Skeletal muscle satellite cell (primary cell): ENCODE results near the gene TOGARAM2.
"Not testable (repeated sequence)": the region's sequence is repeated elsewhere in the genome, so short reads cannot be mapped to it uniquely, and the experiment has no call there.

ENCODE experiments used
- H3K27me3 ChIP-seq: 2 replicates; pipeline ENCODE4 v1.7.0; 2013; ENCODE audit warnings: low read length; ENCODE audit not compliant: control insufficient read depth, insufficient read depth
- H3K36me3 ChIP-seq: 2 replicates; pipeline ENCODE4 v1.7.0; 2013; ENCODE audit warnings: mild to moderate bottlenecking, control low read depth, low read length; ENCODE audit not compliant: insufficient read depth
- H3K4me1 ChIP-seq: 2 replicates; pipeline ENCODE4 v1.7.0; 2013; ENCODE audit warnings: low read length; ENCODE audit not compliant: control insufficient read depth, insufficient read depth
- H3K4me2 ChIP-seq: 2 replicates; pipeline ENCODE4 v1.7.0; 2013; ENCODE audit warnings: mild to moderate bottlenecking, low read length
- H3K4me3 ChIP-seq: 2 replicates; pipeline ENCODE4 v1.7.0; 2013; ENCODE audit warnings: low read length
- H3K9ac ChIP-seq: 2 replicates; pipeline ENCODE4 v1.7.0; 2013; ENCODE audit warnings: mild to moderate bottlenecking, low read depth, low read length, moderate library complexity
- H3K9me3 ChIP-seq: replicated peaks from 2 replicates; pipeline ENCODE4 v1.7.0; 2013; ENCODE audit warnings: mild to moderate bottlenecking, control low read depth, low read length

Gene TOGARAM2

DNA sequence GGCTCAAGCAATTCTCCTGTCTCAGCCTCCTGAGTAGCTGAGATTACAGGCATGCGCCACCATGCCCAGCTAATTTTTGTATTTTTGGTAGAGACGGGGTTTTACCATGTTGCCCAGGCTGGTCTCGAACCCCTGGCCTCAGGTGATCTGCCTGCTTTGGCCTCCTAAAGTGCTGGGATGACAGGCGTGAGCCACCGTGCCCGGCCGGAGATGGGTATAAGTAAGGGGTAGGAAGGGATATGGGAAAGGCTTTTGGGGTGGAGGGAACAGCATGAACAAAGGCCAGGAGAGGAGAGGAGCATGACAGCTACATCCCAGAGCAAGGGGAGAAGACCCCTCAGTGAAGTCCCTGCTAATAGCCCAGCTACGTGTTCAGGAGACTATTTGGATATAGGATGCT is 3.1 kb upstream of the TOGARAM2 start:
- not testable (repeated sequence) for H3K9me3 ChIP-seq, H3K4me3 ChIP-seq, H3K9ac ChIP-seq, H3K36me3 ChIP-seq, H3K4me1 ChIP-seq, H3K27me3 ChIP-seq, H3K4me2 ChIP-seq

DNA sequence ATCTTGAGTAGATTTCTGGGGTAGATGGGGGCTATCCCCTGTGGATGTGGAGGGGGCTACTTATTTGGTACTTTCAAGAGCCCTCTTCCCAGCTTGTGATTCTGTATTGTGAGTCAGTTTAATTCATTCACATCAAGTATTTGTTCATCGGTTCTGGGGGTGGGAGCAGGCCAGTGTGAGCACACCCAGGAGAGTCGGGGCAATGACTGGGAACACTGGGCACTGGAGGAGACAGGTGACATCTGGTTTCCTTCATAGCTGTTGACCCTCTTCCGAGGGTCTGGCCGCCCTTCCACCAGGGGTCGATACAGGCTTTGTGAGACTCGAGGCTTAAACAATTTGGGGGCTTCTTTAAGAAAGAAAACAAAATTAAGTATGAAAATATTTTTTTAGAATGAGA is 2.5 kb upstream of the TOGARAM2 start:
- Histone ChIP-seq H3K27me3 (peaks cover 5% of the 10 kb centered on the region), H3K4me1 (peaks cover 3% of the 10 kb centered on the region), H3K36me3 (no peaks in the 10 kb centered on the region), H3K9ac (no peak overlapping the region), H3K4me3 (no peak overlapping the region), H3K9me3 (no peaks in the 10 kb centered on the region), H3K4me2 (no peak overlapping the region)

DNA sequence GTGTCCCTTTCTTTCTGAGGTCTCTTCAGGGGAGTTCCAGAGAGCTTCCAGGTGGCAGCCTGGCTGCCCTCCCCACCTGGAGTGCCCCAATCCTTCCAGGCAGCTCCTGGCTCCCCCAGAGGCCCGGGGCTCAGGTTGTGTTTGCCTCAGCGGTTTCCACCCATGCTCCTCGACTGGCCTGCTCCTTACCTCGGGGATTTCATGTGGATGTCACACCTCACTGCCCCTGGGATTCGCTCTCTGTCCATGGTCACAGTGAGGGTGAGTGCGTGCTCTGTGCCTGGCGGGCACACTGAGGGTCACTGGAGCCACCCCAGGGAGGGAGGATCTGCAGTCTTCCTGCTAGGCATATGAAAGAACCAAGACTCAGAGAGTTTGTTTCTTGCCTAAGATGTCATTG is 2.1 kb upstream of the TOGARAM2 start:
- no peak overlapping the region for H3K4me2 ChIP-seq
- H3K27me3 ChIP-seq = peaks cover 5% of the 10 kb centered on the region
- H3K9ac ChIP-seq = no peak overlapping the region
- H3K4me3 ChIP-seq = no peak overlapping the region
- no peaks in the 10 kb centered on the region for H3K36me3 ChIP-seq
- peaks cover 3% of the 10 kb centered on the region for H3K4me1 ChIP-seq
- H3K9me3 ChIP-seq = no peaks in the 10 kb centered on the region

DNA sequence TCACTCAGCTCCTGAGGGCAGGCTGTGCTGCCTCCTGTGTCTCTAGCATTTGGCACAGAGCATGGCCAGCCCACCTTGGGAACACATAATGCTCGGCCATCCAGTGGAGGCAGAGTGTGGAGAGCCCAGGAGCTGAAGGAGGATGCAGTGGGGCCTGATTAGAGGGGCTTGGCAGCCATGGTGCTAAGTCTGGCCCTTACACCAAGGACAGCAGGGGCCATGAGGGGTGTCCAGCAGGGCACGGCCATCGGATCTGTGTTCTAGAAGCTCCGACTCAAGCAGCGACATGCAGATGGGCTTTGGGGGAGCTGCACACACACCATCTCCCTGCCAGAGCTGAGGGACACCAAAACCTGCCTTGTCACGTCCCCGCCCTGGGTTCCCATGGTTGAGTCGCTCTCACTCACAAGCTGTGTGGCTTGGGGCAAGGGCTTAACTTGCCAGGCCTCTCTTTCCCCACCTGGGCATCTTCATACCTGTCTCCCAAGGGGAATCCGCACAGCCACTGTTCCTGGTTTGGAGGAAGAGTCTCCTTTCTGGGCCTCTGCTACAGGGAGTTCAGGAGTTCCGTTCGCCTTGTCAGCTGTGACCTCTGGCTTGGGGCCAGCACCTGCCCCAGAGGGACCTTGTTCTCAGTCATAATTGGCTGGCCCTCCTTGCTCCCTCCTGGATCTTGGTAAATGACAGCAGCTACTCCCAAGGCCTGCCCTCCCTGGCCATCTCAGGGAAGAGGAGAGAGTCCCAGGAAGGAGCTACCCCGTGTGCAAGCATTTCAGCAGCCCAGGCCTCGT is 1.3 kb upstream of the TOGARAM2 start:
- no peak overlapping the region for H3K9ac ChIP-seq
- H3K4me3 ChIP-seq = no peak overlapping the region
- no peak overlapping the region for H3K4me2 ChIP-seq
- no peaks in the 10 kb centered on the region for H3K9me3 ChIP-seq
- no peaks in the 10 kb centered on the region for H3K36me3 ChIP-seq
- peaks cover 5% of the 10 kb centered on the region for H3K27me3 ChIP-seq
- H3K4me1 ChIP-seq = peaks cover 3% of the 10 kb centered on the region

DNA sequence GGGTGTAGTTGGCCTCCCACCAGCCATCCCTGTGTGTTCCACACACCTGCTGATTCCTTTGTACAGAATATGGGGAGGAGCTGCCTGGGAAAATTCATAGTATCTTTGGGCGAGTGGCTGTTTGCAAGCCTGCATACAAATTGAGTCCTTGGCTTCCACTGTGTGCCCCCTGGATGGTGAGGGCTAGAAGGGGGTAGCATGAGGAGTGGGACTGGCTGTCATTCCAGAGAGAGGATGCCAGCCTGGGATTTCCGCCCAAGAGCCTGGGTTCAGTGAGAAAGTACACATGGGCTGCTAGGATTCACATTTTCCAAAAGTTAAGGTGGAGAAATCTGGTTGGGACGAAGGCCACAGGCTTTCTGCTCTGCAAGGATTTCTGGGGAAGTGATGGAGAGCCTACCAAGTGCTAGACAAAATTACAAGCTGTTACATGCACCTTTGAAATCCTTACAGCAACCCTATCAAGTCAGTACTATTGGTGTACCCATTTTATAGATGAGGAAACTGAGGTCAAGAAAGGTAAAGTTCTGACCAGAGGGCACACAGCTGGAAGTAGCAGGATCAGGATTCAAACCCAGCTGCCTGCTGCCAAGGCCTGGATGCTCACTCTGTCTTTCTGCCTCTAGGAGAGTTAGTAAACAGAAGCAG is 606 bp upstream of the TOGARAM2 start:
- no peak overlapping the region for H3K4me3 ChIP-seq
- H3K9me3 ChIP-seq = no peaks in the 10 kb centered on the region
- peaks cover 5% of the 10 kb centered on the region for H3K27me3 ChIP-seq
- H3K9ac ChIP-seq = no peak overlapping the region
- H3K4me2 ChIP-seq = no peak overlapping the region
- no peaks in the 10 kb centered on the region for H3K36me3 ChIP-seq
- peaks cover 3% of the 10 kb centered on the region for H3K4me1 ChIP-seq

DNA sequence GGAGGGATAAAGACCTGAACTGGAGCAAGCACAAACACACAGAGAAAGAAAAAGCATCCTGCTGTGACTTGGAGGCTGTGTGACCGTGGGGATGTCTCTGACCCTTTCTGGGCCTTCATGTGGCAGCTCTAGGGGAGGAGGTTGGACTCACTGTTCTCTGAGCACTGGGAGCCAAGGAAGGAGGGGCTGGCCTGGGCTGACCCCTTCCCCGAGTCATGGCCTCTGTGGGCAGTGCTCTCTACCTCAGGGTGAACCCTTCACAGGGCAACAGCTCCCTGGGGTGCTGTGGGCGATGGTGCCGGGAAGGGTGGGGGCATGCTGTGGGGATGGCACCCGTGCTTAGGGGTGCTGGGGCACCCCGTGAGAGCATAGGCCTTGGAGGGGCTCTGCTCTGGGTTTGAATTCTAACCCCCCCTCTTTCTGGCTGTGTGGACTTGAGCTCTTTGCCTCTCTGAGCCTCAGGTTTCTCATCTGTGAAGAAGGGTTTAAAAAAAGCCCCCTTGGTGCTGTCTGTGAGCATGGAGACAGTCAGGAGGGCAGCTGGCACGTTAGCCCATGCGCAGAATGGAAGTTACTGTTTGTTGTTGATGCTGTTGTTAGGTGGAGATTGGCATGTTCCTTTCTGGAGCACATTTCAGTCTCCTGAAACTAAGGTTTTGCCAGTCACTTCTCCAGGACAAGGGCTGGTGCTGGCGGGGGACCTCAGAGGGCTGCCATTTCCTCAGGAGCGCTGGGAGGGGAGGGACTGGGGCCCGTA is 700 bp downstream of the TOGARAM2 start:
- no peaks in the 10 kb centered on the region for H3K36me3 ChIP-seq
- H3K4me3 ChIP-seq = no peak overlapping the region
- H3K9me3 ChIP-seq = no peaks in the 10 kb centered on the region
- H3K4me1 ChIP-seq = peaks cover under 1% of the 10 kb centered on the region
- no peak overlapping the region for H3K9ac ChIP-seq
- H3K4me2 ChIP-seq = no peak overlapping the region
- peaks cover 5% of the 10 kb centered on the region for H3K27me3 ChIP-seq

DNA sequence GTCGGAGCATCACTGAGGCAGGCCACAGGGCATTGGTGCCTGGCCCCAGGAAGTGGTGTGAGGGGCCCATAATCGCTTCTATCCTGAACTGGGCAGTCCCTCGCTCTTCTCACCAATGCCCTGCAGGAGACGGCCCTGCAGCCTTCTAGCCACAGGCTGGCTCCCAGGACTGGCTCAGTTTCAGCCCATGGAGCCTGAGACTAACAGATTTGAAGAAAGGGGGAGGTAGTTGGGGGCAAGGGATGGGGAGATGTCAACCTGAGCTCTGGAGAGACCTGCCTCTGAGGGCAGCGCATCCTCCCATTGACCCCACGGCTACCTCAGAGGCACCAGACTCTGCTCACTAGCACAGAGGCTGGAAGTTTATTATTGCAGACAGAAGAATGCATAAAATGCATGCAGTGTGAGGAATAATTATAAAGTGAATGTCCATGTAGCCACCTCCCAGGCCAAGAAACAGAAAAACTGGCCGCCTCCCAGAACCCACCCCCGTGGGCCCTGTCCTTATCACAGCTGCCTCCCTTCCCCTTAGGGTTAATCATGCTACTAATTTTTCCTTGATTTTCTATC is 1.4 kb downstream of the TOGARAM2 start:
- Histone ChIP-seq H3K4me3 (no peak overlapping the region), H3K27me3 (peaks cover 5% of the 10 kb centered on the region), H3K4me2 (no peak overlapping the region), H3K4me1 (no peaks in the 10 kb centered on the region), H3K9me3 (no peaks in the 10 kb centered on the region), H3K9ac (no peak overlapping the region), H3K36me3 (no peaks in the 10 kb centered on the region)

DNA sequence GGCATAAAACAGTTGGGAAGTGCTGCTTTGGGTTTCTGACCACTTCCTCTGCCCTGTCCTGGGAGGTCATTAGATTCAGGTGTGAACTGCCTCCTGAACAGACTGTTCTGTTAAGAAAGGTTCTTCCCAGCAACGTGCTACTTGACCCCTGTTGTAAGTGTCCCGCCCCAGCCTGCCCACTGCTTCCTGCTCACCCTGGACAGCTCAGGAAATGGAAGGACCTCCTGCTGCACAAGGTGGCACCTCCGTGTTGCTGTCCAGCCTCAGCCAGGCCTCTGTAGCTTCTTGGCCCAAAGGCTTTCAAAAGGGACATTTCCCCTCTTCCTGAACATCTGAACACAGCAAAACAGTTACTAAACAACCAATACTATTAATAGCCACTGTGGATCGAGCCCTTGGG is 5.3 kb downstream of the TOGARAM2 start:
- Histone ChIP-seq H3K9ac (no peak overlapping the region), H3K9me3 (no peaks in the 10 kb centered on the region), H3K4me2 (no peak overlapping the region), H3K4me3 (no peak overlapping the region), H3K36me3 (no peaks in the 10 kb centered on the region), H3K27me3 (peaks cover 23% of the 10 kb centered on the region), H3K4me1 (peaks cover 6% of the 10 kb centered on the region)

DNA sequence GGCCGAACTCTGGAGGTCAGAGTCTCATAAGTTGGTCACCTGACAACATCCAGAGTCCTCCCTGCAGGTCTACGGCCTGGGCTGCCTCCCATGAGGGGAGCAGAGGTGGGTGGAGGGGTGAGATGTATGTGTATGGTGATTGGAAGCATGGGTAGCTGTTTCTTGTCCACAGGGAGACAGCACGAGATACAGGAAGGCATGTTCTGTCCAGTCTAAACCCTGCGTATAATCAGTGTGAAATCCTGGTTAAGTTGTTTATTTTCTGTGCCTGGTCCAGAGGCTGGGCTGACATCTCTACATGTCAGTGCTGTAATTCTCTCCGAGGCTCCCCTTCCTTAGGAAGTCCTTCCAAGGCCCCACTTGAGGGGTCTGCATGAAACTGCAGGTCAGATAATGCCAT is 8.9 kb downstream of the TOGARAM2 start:
- Histone ChIP-seq H3K27me3 (peaks cover 27% of the 10 kb centered on the region), H3K4me3 (no peak overlapping the region), H3K4me2 (no peak overlapping the region), H3K4me1 (peaks cover 8% of the 10 kb centered on the region), H3K9me3 (no peaks in the 10 kb centered on the region), H3K9ac (no peak overlapping the region), H3K36me3 (no peaks in the 10 kb centered on the region)

DNA sequence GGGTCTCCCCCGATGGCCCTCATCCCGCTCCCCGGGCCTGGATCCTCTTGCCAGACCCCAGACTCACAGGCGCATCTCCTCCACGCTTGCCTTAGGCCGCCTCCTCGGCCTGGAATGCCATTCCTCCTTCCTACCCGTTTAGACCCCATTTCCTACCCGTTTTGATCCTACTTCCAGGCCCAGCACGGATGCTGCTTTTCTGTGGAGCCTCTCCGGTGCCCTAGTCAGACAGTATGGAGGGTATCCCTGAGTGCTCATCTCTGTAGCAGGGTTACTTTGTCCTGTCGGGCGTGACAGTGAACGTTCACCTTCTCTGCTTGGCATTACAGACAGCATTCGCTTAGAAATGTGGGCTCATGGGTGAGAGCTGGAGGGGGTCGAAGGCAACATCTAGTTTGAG is 9.3 kb downstream of the TOGARAM2 start:
- Histone ChIP-seq H3K9me3 (no peaks in the 10 kb centered on the region), H3K9ac (no peak overlapping the region), H3K4me2 (no peak overlapping the region), H3K4me3 (no peak overlapping the region), H3K36me3 (no peaks in the 10 kb centered on the region), H3K27me3 (peaks cover 27% of the 10 kb centered on the region), H3K4me1 (peaks cover 8% of the 10 kb centered on the region)

DNA sequence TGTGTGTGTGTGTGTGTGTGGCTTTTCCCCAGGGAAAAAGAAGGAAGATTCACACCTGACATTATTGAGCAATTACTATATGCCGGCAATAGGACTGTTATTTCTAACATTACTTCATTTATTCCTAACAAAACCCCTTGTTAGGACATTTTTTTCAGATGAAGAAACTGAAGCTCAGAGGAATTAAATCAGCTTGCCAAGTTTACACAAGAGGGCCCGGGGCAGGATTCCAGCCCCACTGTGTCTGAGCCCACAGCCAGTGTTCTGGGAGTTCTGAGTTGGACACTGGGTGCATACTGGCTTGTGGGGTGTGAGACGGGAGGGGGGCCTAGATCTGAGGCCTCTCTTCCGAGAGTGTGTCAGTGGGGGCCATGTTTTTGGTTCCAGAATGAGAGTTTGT is 9.9 kb downstream of the TOGARAM2 start:
- H3K4me2 ChIP-seq = no peak overlapping the region
- H3K9me3 ChIP-seq = no peaks in the 10 kb centered on the region
- no peak overlapping the region for H3K9ac ChIP-seq
- no peaks in the 10 kb centered on the region for H3K36me3 ChIP-seq
- peaks cover 8% of the 10 kb centered on the region for H3K4me1 ChIP-seq
- H3K4me3 ChIP-seq = no peak overlapping the region
- peaks cover 27% of the 10 kb centered on the region for H3K27me3 ChIP-seq
